CD14-positive monocyte (primary cell): ENCODE results near the gene HAUS2. TPM values are rescaled to one million over a fixed set of nuclear protein-coding genes. Genes with fewer than 3 reads are reported as not detected.

Experiments used
- DNase-seq, 3 donors: peaks; one replicate each; pipeline ENCODE4 v3.0.0-alpha.2; 2011 to 2022
- H2AFZ ChIP-seq: 2 replicates; pipeline ENCODE4 v1.6.0; 2012; ENCODE audit warnings: mild to moderate bottlenecking, low read depth, low read length, inconsistent platforms; ENCODE audit not compliant: insufficient read depth, poor library complexity, severe bottlenecking
- H3K27ac ChIP-seq, 2 donors: 1 replicate in 1 of 2; 2 replicates in 1 of 2; pipeline ENCODE4 v1.5.1; 2012 to 2013; ENCODE audit warnings: low read length in 2 of 2, control low read depth in 1 of 2, inconsistent platforms in 1 of 2, low read depth in 1 of 2, mild to moderate bottlenecking in 1 of 2
- H3K27me3 ChIP-seq, 2 donors: one replicate each; pipeline versions ENCODE4 v1.6.0 to v1.6.1; 2011 to 2013; ENCODE audit warnings: low read length in 2 of 2; ENCODE audit not compliant: control insufficient read depth in 2 of 2, insufficient read depth in 2 of 2
- H3K36me3 ChIP-seq, 2 donors: replicated peaks in 1 of 2; 1 replicate in 1 of 2; 2 replicates in 1 of 2; pipeline versions ENCODE4 v1.5.1 to v1.6.1; 2012 to 2013; ENCODE audit warnings: low read length in 2 of 2, control low read depth in 1 of 2, inconsistent platforms in 1 of 2, mild to moderate bottlenecking in 1 of 2; ENCODE audit not compliant: insufficient read depth in 2 of 2, control insufficient read depth in 1 of 2
- H3K4me1 ChIP-seq, 2 donors: 1 replicate in 1 of 2; 2 replicates in 1 of 2; pipeline versions ENCODE4 v1.5.1 to v1.6.1; 2012 to 2013; ENCODE audit warnings: low read length in 2 of 2, control low read depth in 1 of 2, inconsistent platforms in 1 of 2, mild to moderate bottlenecking in 1 of 2, moderate library complexity in 1 of 2; ENCODE audit not compliant: insufficient read depth in 2 of 2, control insufficient read depth in 1 of 2
- H3K4me2 ChIP-seq: replicated peaks from 2 replicates; pipeline ENCODE3; 2012; ENCODE audit warnings: low read length, moderate library complexity, mild to moderate bottlenecking; ENCODE audit not compliant: poor library complexity, severe bottlenecking; ENCODE audit errors: extremely low read depth
- H3K4me3 ChIP-seq, 3 experiments: fragments of 200-600 bp in 1 of 3; sonication (generic) in 1 of 3; replicated peaks in 1 of 3; 1 replicate in 2 of 3; 2 replicates in 1 of 3; pipeline ENCODE4 v1.5.1; 2011 to 2013; ENCODE audit warnings: low read length in 3 of 3, mild to moderate bottlenecking in 3 of 3, control low read depth in 2 of 3, low read depth in 2 of 3, inconsistent platforms in 1 of 3, moderate library complexity in 1 of 3
- H3K79me2 ChIP-seq: 2 replicates; pipeline ENCODE4 v1.6.0; 2012; ENCODE audit warnings: mild to moderate bottlenecking, control low read depth, inconsistent platforms, low read length, moderate library complexity; ENCODE audit not compliant: insufficient read depth
- H3K9ac ChIP-seq: 2 replicates; pipeline ENCODE4 v1.6.0; 2017; ENCODE audit warnings: low read length, mild to moderate bottlenecking; ENCODE audit not compliant: insufficient read depth, poor library complexity, severe bottlenecking
- H3K9me3 ChIP-seq, 2 donors: replicated peaks in 1 of 2; 1 replicate in 1 of 2; 2 replicates in 1 of 2; pipeline versions ENCODE4 v1.5.1 to v1.6.1; 2012 to 2013; ENCODE audit warnings: low read length in 2 of 2, control low read depth in 1 of 2; ENCODE audit not compliant: control insufficient read depth in 1 of 2, insufficient read depth in 1 of 2
- H4K20me1 ChIP-seq: 2 replicates; pipeline ENCODE4 v1.6.0; 2012; ENCODE audit warnings: mild to moderate bottlenecking, low read length, control low read depth, moderate library complexity; ENCODE audit not compliant: insufficient read depth
- H3K27ac Mint-ChIP-seq, 7 donors: one replicate each; pipeline ENCODE4 v1.8.0; 2020; ENCODE audit warnings: mild to moderate bottlenecking in 7 of 7, mixed read lengths in 7 of 7, moderate library complexity in 6 of 7, inconsistent platforms in 2 of 7
- H3K27me3 Mint-ChIP-seq, 3 donors: one replicate each; pipeline ENCODE4 v1.8.0; 2021 to 2022; ENCODE audit warnings: low read depth in 3 of 3, mild to moderate bottlenecking in 3 of 3, mixed read lengths in 3 of 3, moderate library complexity in 3 of 3, inconsistent platforms in 1 of 3
- H3K36me3 Mint-ChIP-seq, 2 donors: one replicate each; pipeline ENCODE4 v1.8.0; 2020; ENCODE audit warnings: mixed read lengths in 2 of 2, inconsistent platforms in 1 of 2, mild to moderate bottlenecking in 1 of 2
- H3K4me1 Mint-ChIP-seq: one replicate; pipeline ENCODE4 v1.8.0; 2020; ENCODE audit warnings: mild to moderate bottlenecking, mixed read lengths
- H3K4me3 Mint-ChIP-seq, 2 donors: one replicate each; pipeline ENCODE4 v1.8.0; 2020; ENCODE audit warnings: mild to moderate bottlenecking in 2 of 2, mixed read lengths in 2 of 2, moderate library complexity in 1 of 2
- H3K9me3 Mint-ChIP-seq, 7 donors: one replicate each; pipeline ENCODE4 v1.8.0; 2020 to 2022; ENCODE audit warnings: mixed read lengths in 7 of 7, mild to moderate bottlenecking in 6 of 7, moderate library complexity in 6 of 7, inconsistent platforms in 2 of 7
- CTCF ChIP-seq: fragments of 200-600 bp; IDR thresholded peaks from one replicate; pipeline ENCODE4 v1.8.0; 2022; ENCODE audit warnings: antibody characterized with exemption, mild to moderate bottlenecking
- WGBS: methylation state at CpG from one replicate; pipeline ENCODE4 v1.1.5; 2013; ENCODE audit warnings: missing lambda C conversion rate; ENCODE audit not compliant: insufficient coverage; 5-methylcytosine and 5-hydroxymethylcytosine counted together
- intact Hi-C, 2 donors: fragments of 100-400 bp; cut with micrococcal nuclease; formaldehyde crosslinking; loops; one replicate each; pipeline versions ENCODE4 v1.15.0 to v1.15.1; 2023
- polyA plus RNA-seq, 3 donors: library from polyadenylated mRNA; depleted of rRNA in 1 of 3; unstranded in 2 of 3; stranded (reverse) in 1 of 3; fragments of 300-500 nt in 2 of 3; fragments of >200 nt in 1 of 3; fragmentation: Illumina TruSeq in 2 of 3; gene quantifications; 1 replicate in 2 of 3; 2 replicates in 1 of 3; pipeline ENCODE4 v1.2.3, GENCODE V29; 2012 to 2021

HAUS2 gene
- polyA plus RNA-seq, 3 donors: 12.5 to 22.0 (median 15.9) TPM

GRCh38 chr15:42593143-42593542, 44.5 kb downstream of the HAUS2 start:
- H2AFZ ChIP-seq: no peak overlapping the region
- Mint-ChIP-seq H3K4me3 (no peak overlapping the region), H3K27ac (no peak overlapping the region), H3K4me1 (no peaks in the 10 kb centered on the region), H3K36me3 (no peaks in the 10 kb centered on the region), H3K27me3 (peaks cover 0 to 2% (median 0%) of the 10 kb centered on the region in 3 donors), H3K9me3 (no peaks in the 10 kb centered on the region)
- DNase-seq: no peak
- no peak for TF ChIP-seq CTCF
- intact Hi-C loops: no loop called here
- H3K79me2 ChIP-seq: no peaks in the 10 kb centered on the region
- no peaks in the 10 kb centered on the region for H3K27me3 ChIP-seq
- H3K4me3 ChIP-seq: no peak overlapping the region
- no CpG with 5 or more reads among the region's 4 CpGs for WGBS
- no peaks in the 10 kb centered on the region for H4K20me1 ChIP-seq
- H3K4me1 ChIP-seq: no peaks in the 10 kb centered on the region
- no peaks in the 10 kb centered on the region for H3K36me3 ChIP-seq
- H3K27ac ChIP-seq: no peak overlapping the region
- no peaks in the 10 kb centered on the region for H3K9me3 ChIP-seq
- H3K4me2 ChIP-seq: no peak overlapping the region
- no peak overlapping the region for H3K9ac ChIP-seq

- H3K36me3 ChIP-seq: no peaks in the 10 kb centered on the region
- H3K79me2 ChIP-seq: no peaks in the 10 kb centered on the region
- Mint-ChIP-seq H3K4me1 (no peaks in the 10 kb centered on the region), H3K4me3 (no peak overlapping the region), H3K27me3 (peaks cover 0 to 2% (median 1%) of the 10 kb centered on the region in 3 donors), H3K36me3 (no peaks in the 10 kb centered on the region), H3K9me3 (no peaks in the 10 kb centered on the region), H3K27ac (no peak overlapping the region)
- 100% methylated on average over 2 of the region's 5 CpGs for WGBS
- intact Hi-C loops: no loop called here
- H3K4me2 ChIP-seq: no peak overlapping the region
- no peaks in the 10 kb centered on the region for H3K4me1 ChIP-seq
- H3K9me3 ChIP-seq: no peaks in the 10 kb centered on the region
- H3K27ac ChIP-seq: no peak overlapping the region
- no peak for DNase-seq
- H4K20me1 ChIP-seq: no peaks in the 10 kb centered on the region
- H2AFZ ChIP-seq: no peak overlapping the region
- no peak for TF ChIP-seq CTCF
- H3K9ac ChIP-seq: no peak overlapping the region
- no peaks in the 10 kb centered on the region for H3K27me3 ChIP-seq
- no peak overlapping the region for H3K4me3 ChIP-seq
Measured at GRCh38 chr15:42594095-42594494, 45.5 kb downstream of the HAUS2 start.
